BJ (cell line): Measurements from ENCODE around the gene RHBG. TPM values are rescaled to one million over a fixed set of nuclear protein-coding genes. Genes with fewer than 3 reads are reported as not detected.
A peak's percentile ranks its signal among the peaks of the same experiment; 100 is the strongest.

Experiments used
- CTCF ChIA-PET: fragments of 350-600 bp; formaldehyde crosslinking; extraction: SDS; loops from one replicate; lab custom pipeline; 2021; ENCODE audit warnings: antibody characterized with exemption, inconsistent platforms; lab: Yijun Ruan, JAX
- POLR2A ChIA-PET: fragments of 300-600 bp; sonication (Branson Sonifier 250); formaldehyde crosslinking; extraction: SDS; loops from one replicate; lab custom pipeline; 2021; ENCODE audit warnings: antibody characterized with exemption; lab: Charles Lee
- DNase-seq: peaks from one replicate; pipeline ENCODE4 v3.0.0-alpha.2; 2011; ENCODE audit warnings: low read depth
- H3K27me3 ChIP-seq: 2 replicates; pipeline ENCODE4 v1.6.0; 2011; ENCODE audit warnings: low read length; ENCODE audit not compliant: control insufficient read depth, insufficient read depth
- H3K36me3 ChIP-seq: 2 replicates; pipeline ENCODE4 v1.5.1; 2011; ENCODE audit warnings: low read length; ENCODE audit not compliant: control insufficient read depth, insufficient read depth
- H3K4me3 ChIP-seq: 2 replicates; pipeline ENCODE4 v1.5.1; 2011; ENCODE audit warnings: low read depth, mild to moderate bottlenecking, control low read depth, low read length
- polyA plus RNA-seq: library from polyadenylated mRNA; depleted of rRNA; stranded (reverse); fragments of >200 nt; gene quantifications from 2 replicates; pipeline ENCODE4 v1.2.3, GENCODE V29; 2011
- TF ChIP-seq, protein P1 (sequence below): IDR thresholded peaks from 2 replicates; pipeline ENCODE4 v1.5.1; 2011; ENCODE audit warnings: low read depth, mild to moderate bottlenecking, control low read depth, inconsistent platforms, low read length, moderate library complexity; ENCODE audit not compliant: insufficient read depth

Gene RHBG
- polyA plus RNA-seq, 1 experiment = not detected

DNA sequence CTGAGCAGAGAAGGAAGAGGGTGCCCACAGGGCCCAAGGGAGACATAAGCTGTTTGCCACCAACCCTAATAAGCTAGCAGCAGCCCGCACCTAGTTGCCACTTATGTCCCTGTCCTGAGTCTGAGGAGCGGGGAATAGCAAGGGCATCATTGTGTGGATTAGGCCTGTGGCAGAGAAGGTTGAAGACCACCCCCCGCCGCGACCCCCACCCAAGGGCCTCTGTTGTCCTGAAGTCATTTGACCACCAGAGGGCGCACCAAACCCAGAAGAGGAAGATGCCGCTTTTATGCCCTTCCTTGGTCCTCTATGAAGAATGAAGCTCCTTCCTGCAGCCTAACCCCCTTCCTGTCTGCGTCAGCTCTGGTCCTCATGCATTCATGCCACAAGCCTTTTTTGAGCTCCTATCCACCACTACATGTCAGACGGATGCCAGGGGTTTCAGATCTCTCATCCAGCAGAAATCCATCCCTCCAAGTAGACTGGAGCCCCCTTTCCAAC, 16.6 kb downstream of the RHBG start:
- H3K4me3 ChIP-seq = no peak overlapping the region
- CTCF ChIA-PET = interaction anchor here (0.6 to 7.1 kb wide), 53 partner anchors 9 to 273 kb away, joined by 3 to 172 read pairs (median 6); partner anchors contain the start of genes NAXE, RHBG and VHLL
- POLR2A ChIA-PET = interaction anchor here (0.6 to 1.0 kb wide), 2 partner anchors 60 to 327 kb away, joined by 4 to 5 read pairs; no protein-coding TSS in a partner anchor
- no peak for DNase-seq
- peaks cover 22% of the 10 kb centered on the region for H3K27me3 ChIP-seq
- no peaks in the 10 kb centered on the region for H3K36me3 ChIP-seq
- TF ChIP-seq, protein P1, sequence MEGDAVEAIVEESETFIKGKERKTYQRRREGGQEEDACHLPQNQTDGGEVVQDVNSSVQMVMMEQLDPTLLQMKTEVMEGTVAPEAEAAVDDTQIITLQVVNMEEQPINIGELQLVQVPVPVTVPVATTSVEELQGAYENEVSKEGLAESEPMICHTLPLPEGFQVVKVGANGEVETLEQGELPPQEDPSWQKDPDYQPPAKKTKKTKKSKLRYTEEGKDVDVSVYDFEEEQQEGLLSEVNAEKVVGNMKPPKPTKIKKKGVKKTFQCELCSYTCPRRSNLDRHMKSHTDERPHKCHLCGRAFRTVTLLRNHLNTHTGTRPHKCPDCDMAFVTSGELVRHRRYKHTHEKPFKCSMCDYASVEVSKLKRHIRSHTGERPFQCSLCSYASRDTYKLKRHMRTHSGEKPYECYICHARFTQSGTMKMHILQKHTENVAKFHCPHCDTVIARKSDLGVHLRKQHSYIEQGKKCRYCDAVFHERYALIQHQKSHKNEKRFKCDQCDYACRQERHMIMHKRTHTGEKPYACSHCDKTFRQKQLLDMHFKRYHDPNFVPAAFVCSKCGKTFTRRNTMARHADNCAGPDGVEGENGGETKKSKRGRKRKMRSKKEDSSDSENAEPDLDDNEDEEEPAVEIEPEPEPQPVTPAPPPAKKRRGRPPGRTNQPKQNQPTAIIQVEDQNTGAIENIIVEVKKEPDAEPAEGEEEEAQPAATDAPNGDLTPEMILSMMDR = peak; percentile 88

DNA sequence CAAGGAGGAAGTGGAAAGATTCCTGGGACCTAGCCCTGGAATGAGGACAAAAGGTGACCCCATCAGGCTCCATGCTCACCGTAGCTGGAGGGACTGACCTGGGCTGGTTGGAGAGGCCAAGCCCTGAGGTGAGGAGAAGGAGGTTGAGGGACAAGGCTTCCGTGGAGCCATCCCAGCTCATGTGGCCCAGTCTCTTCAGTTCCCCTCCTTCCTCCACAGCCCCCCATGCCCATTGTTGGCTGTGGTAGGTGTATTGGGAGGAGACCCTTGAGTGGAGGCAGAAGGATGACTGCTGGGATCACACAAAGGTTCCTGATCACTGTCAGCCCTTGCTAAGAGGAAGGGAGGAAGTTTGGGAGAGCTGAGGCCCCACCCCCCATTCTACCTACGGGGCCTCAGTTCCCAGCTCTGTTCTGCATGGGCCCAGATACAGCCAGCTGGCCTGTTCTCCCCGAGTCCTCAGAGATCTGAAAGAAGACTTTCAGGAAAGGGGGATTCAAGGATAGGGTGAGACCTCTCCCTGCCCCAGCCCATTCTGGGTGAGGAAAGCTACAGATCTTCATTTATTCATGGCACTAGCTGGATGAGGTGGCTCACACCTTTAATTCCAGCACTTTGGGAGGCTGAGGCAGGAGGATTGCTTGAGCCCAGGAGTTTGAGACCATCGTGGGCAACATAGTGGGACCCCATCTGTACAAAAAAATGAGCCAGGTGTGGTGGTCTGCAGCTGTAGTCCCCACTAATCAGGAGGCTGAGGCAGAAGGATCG, 17.3 kb downstream of the RHBG start:
- CTCF ChIA-PET = interaction anchor here (0.6 to 7.1 kb wide), 52 partner anchors 8 to 464 kb away, joined by 3 to 172 read pairs (median 6); partner anchors contain the start of genes NAXE and RHBG
- H3K36me3 ChIP-seq = no peaks in the 10 kb centered on the region
- no peak overlapping the region for H3K4me3 ChIP-seq
- DNase-seq = no peak
- POLR2A ChIA-PET = interaction anchor here (0.6 to 1.0 kb wide), 2 partner anchors 59 to 326 kb away, joined by 4 to 5 read pairs; no protein-coding TSS in a partner anchor
- TF ChIP-seq, protein P1 = no peak
- peaks cover 28% of the 10 kb centered on the region for H3K27me3 ChIP-seq

DNA sequence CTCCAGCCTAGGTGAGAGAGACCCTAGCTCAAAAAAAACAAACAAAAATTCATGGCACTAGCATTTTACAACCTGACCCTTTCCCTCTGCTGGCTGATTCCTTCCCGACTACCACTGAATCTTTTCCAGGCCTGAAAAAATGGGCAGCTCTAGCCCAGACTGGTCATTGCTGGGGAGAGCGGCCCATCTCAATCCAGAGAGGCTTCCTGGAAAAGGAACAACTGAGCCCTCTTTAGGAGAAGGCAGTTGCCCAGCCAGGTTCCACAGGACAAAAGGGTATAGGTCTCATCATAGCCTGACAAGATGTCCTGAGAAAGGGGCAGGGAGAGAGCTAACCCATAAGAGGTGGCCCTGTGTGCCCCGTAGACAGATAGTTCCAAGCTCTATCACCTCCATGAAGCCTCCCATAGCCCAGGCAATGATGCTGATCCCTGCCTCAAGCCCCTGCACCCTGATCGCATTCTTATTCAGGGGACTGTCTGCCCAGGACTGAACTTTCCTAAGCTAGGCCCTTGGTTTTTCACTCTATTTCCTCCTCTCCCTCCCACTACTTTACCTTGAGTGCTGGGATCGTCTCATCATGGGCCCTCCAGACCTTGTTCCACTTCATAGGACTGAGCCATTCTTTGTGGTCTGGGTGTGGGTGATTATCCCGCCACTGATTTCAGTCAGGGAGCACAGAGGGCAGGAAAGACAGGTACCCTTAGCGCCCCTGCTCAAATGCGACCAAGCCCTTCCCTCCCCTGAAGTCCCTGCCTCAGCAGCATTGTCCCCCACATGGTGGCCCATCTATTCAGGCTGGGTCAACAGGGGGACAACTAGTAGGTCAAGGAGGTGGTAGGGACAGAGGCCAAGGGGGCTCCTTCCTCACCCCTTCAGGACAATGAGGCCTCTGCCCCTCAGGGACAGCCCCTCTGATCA, 18.2 kb downstream of the RHBG start:
- TF ChIP-seq, protein P1 = no peak
- POLR2A ChIA-PET = no interaction called here
- H3K27me3 ChIP-seq = peaks cover 34% of the 10 kb centered on the region
- H3K4me3 ChIP-seq = no peak overlapping the region
- no peaks in the 10 kb centered on the region for H3K36me3 ChIP-seq
- DNase-seq = no peak
- CTCF ChIA-PET = interaction anchor here (0.9 to 7.1 kb wide), 20 partner anchors 7 to 237 kb away, joined by 3 to 172 read pairs (median 18); no protein-coding TSS in a partner anchor

DNA sequence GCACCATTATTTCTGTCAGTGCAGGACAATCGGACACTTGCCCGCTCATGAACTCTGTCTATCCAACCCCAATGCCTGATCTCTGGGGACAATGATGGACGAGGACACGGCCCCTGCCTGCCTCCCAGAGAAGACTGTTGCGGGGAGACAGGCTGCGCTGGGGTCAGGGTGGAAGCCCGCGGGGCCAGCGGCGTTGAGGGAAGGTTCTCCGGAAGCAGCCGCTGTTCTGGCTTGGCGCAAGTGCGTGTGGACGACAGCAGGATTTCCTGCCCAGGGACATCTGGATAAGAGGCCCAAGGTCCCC, 18.8 kb downstream of the RHBG start:
- TF ChIP-seq, protein P1 = no peak
- CTCF ChIA-PET = interaction anchor here (1.2 to 6.0 kb wide), 4 partner anchors 31 to 67 kb away, joined by 3 to 172 read pairs (median 22); no protein-coding TSS in a partner anchor
- POLR2A ChIA-PET = no interaction called here
- H3K4me3 ChIP-seq = no peak overlapping the region
- no peak for DNase-seq
- H3K27me3 ChIP-seq = peaks cover 34% of the 10 kb centered on the region
- no peaks in the 10 kb centered on the region for H3K36me3 ChIP-seq
